Caco-2 (cell line): Measurements from ENCODE around the gene LMO7. TPM values are rescaled to one million over a fixed set of nuclear protein-coding genes. Genes with fewer than 3 reads are reported as not detected.

ENCODE experiments used
- BruUV-seq: library from RNA; stranded (reverse); fragments of 400-500 nt; replicated peaks from 2 replicates; lab custom pipeline; 2021; lab: Mats Ljungman, UMichigan
- CTCF ChIA-PET: fragments of 300-600 bp; sonication (Branson Sonifier 250); formaldehyde crosslinking; loops from one replicate; lab custom pipeline; 2022; ENCODE audit warnings: antibody characterized with exemption; lab: Charles Lee
- POLR2A ChIA-PET: fragments of 300-600 bp; sonication (Branson Sonifier 250); formaldehyde crosslinking; loops from one replicate; lab custom pipeline; 2022; ENCODE audit warnings: antibody characterized with exemption; lab: Charles Lee
- DNase-seq, 2 experiments: peaks; one replicate each; pipeline versions ENCODE4 v3.0.0 to v3.0.0-alpha.2; 2020 to 2022
- H3K27me3 ChIP-seq: replicated peaks from 2 replicates; pipeline ENCODE4 v1.6.0; 2011; ENCODE audit warnings: low read length; ENCODE audit not compliant: control insufficient read depth, insufficient read depth
- H3K36me3 ChIP-seq: 2 replicates; pipeline ENCODE4 v1.5.1; 2011; ENCODE audit warnings: low read length; ENCODE audit not compliant: control insufficient read depth, insufficient read depth
- H3K4me1 ChIP-seq: fragments of 250-450 bp; sonication (Bioruptor Pico); 2 replicates; pipeline ENCODE4 v1.5.1; 2020; ENCODE audit warnings: mild to moderate bottlenecking
- H3K4me3 ChIP-seq: 2 replicates; pipeline ENCODE4 v1.5.1; 2011; ENCODE audit warnings: low read depth, mild to moderate bottlenecking, control low read depth, low read length
- H3K9me3 ChIP-seq: fragments of 250-450 bp; sonication (Bioruptor Pico); 2 replicates; pipeline ENCODE4 v1.5.1; 2020; ENCODE audit warnings: mild to moderate bottlenecking, moderate library complexity
- H3K27ac Mint-ChIP-seq: one replicate; pipeline ENCODE4 v1.8.0; 2022; ENCODE audit warnings: mixed read lengths; ENCODE audit not compliant: unreplicated experiment
- H3K27me3 Mint-ChIP-seq: one replicate; pipeline ENCODE4 v1.8.0; 2022; ENCODE audit warnings: mixed read lengths; ENCODE audit not compliant: insufficient read depth, unreplicated experiment
- H3K36me3 Mint-ChIP-seq: one replicate; pipeline ENCODE4 v1.8.0; 2022; ENCODE audit warnings: mild to moderate bottlenecking, mixed read lengths; ENCODE audit not compliant: insufficient read depth, unreplicated experiment
- H3K4me1 Mint-ChIP-seq: one replicate; pipeline ENCODE4 v1.8.0; 2022; ENCODE audit warnings: low read depth, mixed read lengths; ENCODE audit not compliant: unreplicated experiment
- H3K4me3 Mint-ChIP-seq: one replicate; pipeline ENCODE4 v1.8.0; 2022; ENCODE audit warnings: mild to moderate bottlenecking, moderate library complexity, mixed read lengths; ENCODE audit not compliant: unreplicated experiment
- H3K9me3 Mint-ChIP-seq: one replicate; pipeline ENCODE4 v1.8.0; 2022; ENCODE audit warnings: mixed read lengths; ENCODE audit not compliant: unreplicated experiment
- intact Hi-C: fragments of 100-400 bp; cut with micrococcal nuclease; formaldehyde crosslinking; loops from one replicate; pipeline ENCODE4 v1.10.0; 2022; ENCODE audit not compliant: unreplicated experiment
- total RNA-seq: library from RNA; stranded (reverse); gene quantifications from 2 replicates; pipeline ENCODE4 v1.2.3, GENCODE V29; 2022
- TF ChIP-seq, protein P1 (sequence below), 2 experiments: fragments of 200-600 bp in 1 of 2; IDR thresholded peaks; 1 replicate in 1 of 2; 2 replicates in 1 of 2; pipeline versions ENCODE4 v1.5.1 to v1.8.0; 2011 to 2022; ENCODE audit warnings: antibody characterized with exemption in 1 of 2, control low read depth in 1 of 2, inconsistent platforms in 1 of 2, low read depth in 1 of 2, low read length in 1 of 2, mild to moderate bottlenecking in 1 of 2, moderate library complexity in 1 of 2; ENCODE audit not compliant: insufficient read depth in 1 of 2, severe bottlenecking in 1 of 2, unreplicated experiment in 1 of 2

Gene LMO7
- total RNA-seq, 1 experiment from 2014 or later = 209 TPM

GRCh38 chr13:75751350-75751749 lies 115.2 kb downstream of the LMO7 start:
- Histone ChIP-seq H3K9me3 (peaks cover 13% of the 10 kb centered on the region; the same call in 1 of the 2 replicates), H3K4me1 (peaks cover 20% of the 10 kb centered on the region), H3K36me3 (no peaks in the 10 kb centered on the region), H3K27me3 (no peaks in the 10 kb centered on the region), H3K4me3 (no peak overlapping the region)
- Mint-ChIP-seq H3K27ac (no peak overlapping the region), H3K27me3 (no peaks in the 10 kb centered on the region), H3K4me3 (no peak overlapping the region), H3K9me3 (peaks cover 43% of the 10 kb centered on the region), H3K4me1 (peaks cover 36% of the 10 kb centered on the region), H3K36me3 (peaks cover 5% of the 10 kb centered on the region)
- BruUV-seq = no TSS peak
- TF ChIP-seq, protein P1, sequence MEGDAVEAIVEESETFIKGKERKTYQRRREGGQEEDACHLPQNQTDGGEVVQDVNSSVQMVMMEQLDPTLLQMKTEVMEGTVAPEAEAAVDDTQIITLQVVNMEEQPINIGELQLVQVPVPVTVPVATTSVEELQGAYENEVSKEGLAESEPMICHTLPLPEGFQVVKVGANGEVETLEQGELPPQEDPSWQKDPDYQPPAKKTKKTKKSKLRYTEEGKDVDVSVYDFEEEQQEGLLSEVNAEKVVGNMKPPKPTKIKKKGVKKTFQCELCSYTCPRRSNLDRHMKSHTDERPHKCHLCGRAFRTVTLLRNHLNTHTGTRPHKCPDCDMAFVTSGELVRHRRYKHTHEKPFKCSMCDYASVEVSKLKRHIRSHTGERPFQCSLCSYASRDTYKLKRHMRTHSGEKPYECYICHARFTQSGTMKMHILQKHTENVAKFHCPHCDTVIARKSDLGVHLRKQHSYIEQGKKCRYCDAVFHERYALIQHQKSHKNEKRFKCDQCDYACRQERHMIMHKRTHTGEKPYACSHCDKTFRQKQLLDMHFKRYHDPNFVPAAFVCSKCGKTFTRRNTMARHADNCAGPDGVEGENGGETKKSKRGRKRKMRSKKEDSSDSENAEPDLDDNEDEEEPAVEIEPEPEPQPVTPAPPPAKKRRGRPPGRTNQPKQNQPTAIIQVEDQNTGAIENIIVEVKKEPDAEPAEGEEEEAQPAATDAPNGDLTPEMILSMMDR (IDR thresholded peaks at IDR 0.05; ENCODE audit: insufficient read depth in 1 of 2, low read depth in 1 of 2, low read length in 1 of 2, severe bottlenecking in 1 of 2, unreplicated experiment in 1 of 2) = no peak
- DNase-seq = no peak
- ChIA-PET CTCF (no interaction called here), POLR2A (no interaction called here)
- intact Hi-C loops = no loop called here

DNA sequence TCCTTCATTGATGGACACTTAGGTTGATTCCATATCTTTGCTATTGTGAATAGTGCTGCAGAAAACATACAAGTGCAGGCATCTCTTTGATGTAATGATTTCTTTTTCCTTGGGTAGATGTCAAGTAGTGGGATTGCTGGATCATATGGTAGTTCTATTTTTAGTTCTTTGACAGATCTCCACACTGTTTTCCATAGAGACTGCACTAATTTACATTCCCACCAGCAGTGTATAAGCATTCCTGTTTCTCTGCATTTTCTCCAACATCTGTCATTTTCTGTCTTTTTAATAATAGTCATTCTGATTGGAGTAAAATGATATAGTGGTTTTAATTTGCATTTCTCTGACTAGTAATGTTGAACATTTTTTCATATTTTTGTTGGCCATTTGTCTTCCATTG lies 116.7 kb downstream of the LMO7 start:
- Histone ChIP-seq H3K36me3 (no peaks in the 10 kb centered on the region), H3K4me3 (no peak overlapping the region), H3K27me3 (no peaks in the 10 kb centered on the region), H3K4me1 (peaks cover 28% of the 10 kb centered on the region), H3K9me3 (peaks cover 13% of the 10 kb centered on the region; the same call in 1 of the 2 replicates)
- Mint-ChIP-seq H3K4me3 (no peak overlapping the region), H3K27ac (no peak overlapping the region), H3K27me3 (no peaks in the 10 kb centered on the region), H3K4me1 (peaks cover 40% of the 10 kb centered on the region), H3K9me3 (peaks cover 43% of the 10 kb centered on the region), H3K36me3 (peaks cover 5% of the 10 kb centered on the region)
- CTCF ChIA-PET = no interaction called here
- BruUV-seq = no TSS peak
- intact Hi-C loops = no loop called here
- POLR2A ChIA-PET = no interaction called here
- TF ChIP-seq, protein P1 (IDR thresholded peaks at IDR 0.05; ENCODE audit: insufficient read depth in 1 of 2, low read depth in 1 of 2, low read length in 1 of 2, severe bottlenecking in 1 of 2, unreplicated experiment in 1 of 2) = no peak
- no peak for DNase-seq

GRCh38 chr13:75754936-75755335 lies 118.8 kb downstream of the LMO7 start:
- Mint-ChIP-seq H3K9me3 (peaks cover 43% of the 10 kb centered on the region), H3K4me1 (peaks cover 41% of the 10 kb centered on the region), H3K4me3 (no peak overlapping the region), H3K27me3 (no peaks in the 10 kb centered on the region), H3K27ac (no peak overlapping the region), H3K36me3 (peaks cover 12% of the 10 kb centered on the region)
- Histone ChIP-seq H3K36me3 (no peaks in the 10 kb centered on the region), H3K4me3 (no peak overlapping the region), H3K27me3 (no peaks in the 10 kb centered on the region), H3K9me3 (peaks cover 13% of the 10 kb centered on the region; the same call in 1 of the 2 replicates), H3K4me1 (peaks cover 42% of the 10 kb centered on the region)
- ChIA-PET POLR2A (no interaction called here), CTCF (no interaction called here)
- TF ChIP-seq, protein P1 (IDR thresholded peaks at IDR 0.05; ENCODE audit: insufficient read depth in 1 of 2, low read depth in 1 of 2, low read length in 1 of 2, severe bottlenecking in 1 of 2, unreplicated experiment in 1 of 2) = no peak
- DNase-seq = no peak
- no TSS peak for BruUV-seq
- intact Hi-C loops = no loop called here
